Measurements from ENCODE around the gene SH2D1B.
"Not testable (repeated sequence)": the region's sequence is repeated elsewhere in the genome, so short reads cannot be mapped to it uniquely, and the experiment has no call there.

SH2D1B gene, protein sequence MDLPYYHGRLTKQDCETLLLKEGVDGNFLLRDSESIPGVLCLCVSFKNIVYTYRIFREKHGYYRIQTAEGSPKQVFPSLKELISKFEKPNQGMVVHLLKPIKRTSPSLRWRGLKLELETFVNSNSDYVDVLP

DNA sequence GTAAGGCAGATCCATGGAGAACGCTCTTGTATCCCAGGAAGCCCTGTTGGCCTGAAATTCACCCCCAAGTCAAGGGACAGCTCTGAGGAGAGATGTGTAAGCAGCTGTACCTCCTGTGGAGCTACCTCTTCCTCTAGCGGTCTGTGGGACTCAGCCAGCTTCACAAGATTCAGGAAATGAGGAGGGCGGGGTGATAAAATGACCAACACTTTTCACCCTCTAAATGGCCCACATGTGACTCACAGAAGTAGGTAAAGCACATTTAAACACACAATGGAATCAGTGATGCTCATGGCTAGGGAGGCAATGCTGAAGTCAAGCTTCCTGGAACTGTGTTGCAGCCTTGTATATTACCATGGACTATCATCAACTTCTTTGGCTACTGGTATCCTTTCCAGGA is at the start of gene SH2D1B:
SH2D1B (minus strand) TSS at position 135 of the 400 bp plus-strand sequence; CDS start at position 15, 120 bp downstream.
- no peak for DNase-seq (ENCODE audit: low read depth in 2 of 2)

DNA sequence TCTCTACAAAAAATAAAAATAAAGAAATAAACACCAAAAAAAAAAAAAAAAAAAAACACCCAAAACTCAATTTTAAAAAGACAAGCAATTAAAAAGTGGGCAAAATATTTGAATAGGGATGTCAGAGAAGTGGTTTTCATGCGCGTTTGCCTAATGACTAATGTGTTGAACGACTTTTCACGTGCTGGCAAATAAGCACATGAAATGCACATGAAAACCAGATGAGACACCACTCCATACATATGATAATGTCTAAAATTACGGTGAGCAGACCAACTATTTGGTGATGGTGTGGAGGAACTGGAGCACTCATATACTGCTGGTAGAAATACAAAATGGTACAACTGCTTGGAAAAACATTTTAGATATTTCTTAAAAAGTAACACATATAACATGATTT is 46.3 kb upstream of the SH2D1B start:
- no peak for DNase-seq (ENCODE audit: low read depth in 2 of 2)

DNA sequence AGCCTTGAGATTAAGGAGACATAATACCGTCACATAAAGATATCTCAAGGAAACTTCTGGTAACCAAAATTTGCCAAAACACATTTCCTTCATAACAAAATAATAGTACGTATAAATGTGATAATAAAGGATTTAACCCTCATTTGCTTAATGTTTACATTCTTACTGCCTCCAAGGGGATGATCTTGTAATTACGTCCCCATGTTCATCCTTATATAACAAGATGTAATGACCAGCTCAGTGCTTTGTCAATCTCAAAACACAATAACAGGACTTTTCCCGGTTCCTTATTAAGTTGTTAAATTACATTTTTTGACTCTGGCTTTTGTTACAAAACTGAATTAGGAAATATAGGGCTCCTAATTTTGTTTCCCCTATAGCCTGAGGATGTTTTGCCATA is 44.4 kb upstream of the SH2D1B start:
- DNase-seq (ENCODE audit: low read depth in 2 of 2) = no peak

DNA sequence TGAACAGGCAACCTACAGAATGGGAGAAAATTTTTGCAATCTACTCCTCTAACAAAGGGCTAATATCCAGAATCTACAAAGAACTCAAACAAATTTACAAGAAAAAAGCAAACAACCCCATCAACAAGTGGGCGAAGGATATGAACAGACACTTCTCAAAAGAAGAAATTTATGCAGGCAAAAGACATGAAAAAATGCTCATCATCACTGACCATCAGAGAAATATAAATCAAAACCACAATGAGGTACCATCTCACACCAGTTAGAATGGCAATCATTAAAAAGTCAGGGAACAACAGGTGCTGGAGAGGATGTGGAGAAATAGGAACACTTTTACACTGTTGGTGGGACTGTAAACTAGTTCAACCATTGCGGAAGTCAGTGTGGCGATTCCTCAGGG is 42.4 kb upstream of the SH2D1B start:
- not testable (repeated sequence) for DNase-seq (ENCODE audit: low read depth in 2 of 2)

- no peak for DNase-seq (ENCODE audit: low read depth in 2 of 2)
Measured at GRCh38 chr1:162446946-162447345, 35.0 kb upstream of the SH2D1B start.

GRCh38 chr1:162444903-162445302 is 33.0 kb upstream of the SH2D1B start:
- DNase-seq (ENCODE audit: low read depth in 2 of 2) = no peak

- DNase-seq (ENCODE audit: low read depth in 2 of 2) = not testable (repeated sequence)
Measured at GRCh38 chr1:162432977-162433713, 21.2 kb upstream of the SH2D1B start.

- DNase-seq (ENCODE audit: low read depth in 2 of 2) = no peak
Measured at GRCh38 chr1:162430583-162430982, 18.6 kb upstream of the SH2D1B start.

GRCh38 chr1:162422662-162423375 is 10.9 kb upstream of the SH2D1B start:
- no peak for DNase-seq (ENCODE audit: low read depth in 2 of 2)

GRCh38 chr1:162421258-162422164 is 9.6 kb upstream of the SH2D1B start:
- DNase-seq (ENCODE audit: low read depth in 2 of 2) = no peak

DNA sequence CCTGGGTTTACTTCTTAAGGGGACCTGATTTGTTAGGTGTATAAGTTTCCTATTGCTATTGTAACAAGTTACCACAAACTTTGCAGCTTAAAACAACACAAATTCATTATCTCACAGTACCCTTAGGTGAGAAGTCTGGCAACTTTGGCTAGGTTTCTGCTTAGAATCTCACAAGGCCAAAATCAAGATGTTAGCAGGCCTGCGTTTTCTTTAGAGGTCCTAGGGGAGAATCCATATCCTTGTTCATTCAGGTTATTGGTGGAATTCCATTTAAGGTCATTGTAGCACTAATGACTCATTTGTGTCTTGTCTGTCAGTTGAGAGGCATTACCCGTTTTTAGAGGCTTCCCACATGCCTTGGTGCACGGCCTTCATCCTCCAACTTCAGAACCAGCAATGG is 8.2 kb upstream of the SH2D1B start:
- DNase-seq (ENCODE audit: low read depth in 2 of 2) = no peak

GRCh38 chr1:162419450-162419931 is 7.6 kb upstream of the SH2D1B start:
- DNase-seq (ENCODE audit: low read depth in 2 of 2) = not testable (repeated sequence)

- DNase-seq (ENCODE audit: low read depth in 2 of 2) = not testable (repeated sequence)
Measured at GRCh38 chr1:162418584-162418983, 6.6 kb upstream of the SH2D1B start.

DNA sequence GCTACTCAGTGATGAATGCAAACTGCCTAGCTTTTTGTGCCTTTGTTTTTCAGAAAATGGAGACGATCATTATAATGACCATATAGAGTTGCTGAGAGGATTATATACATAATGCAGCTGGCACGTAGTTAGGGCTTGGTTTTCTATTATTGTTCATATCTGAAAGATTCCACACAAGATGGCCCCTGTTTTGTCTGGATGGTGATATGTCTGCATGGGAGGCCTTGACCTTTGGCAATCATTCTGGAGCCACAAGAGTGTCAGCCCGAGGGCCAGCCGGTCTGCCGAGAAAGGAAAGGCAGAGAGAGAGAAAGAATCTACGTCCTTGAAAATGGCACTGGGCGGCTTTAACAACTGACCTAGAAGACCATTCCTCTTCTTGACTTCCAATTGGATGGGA is 5.7 kb upstream of the SH2D1B start:
- no peak for DNase-seq (ENCODE audit: low read depth in 2 of 2)

DNA sequence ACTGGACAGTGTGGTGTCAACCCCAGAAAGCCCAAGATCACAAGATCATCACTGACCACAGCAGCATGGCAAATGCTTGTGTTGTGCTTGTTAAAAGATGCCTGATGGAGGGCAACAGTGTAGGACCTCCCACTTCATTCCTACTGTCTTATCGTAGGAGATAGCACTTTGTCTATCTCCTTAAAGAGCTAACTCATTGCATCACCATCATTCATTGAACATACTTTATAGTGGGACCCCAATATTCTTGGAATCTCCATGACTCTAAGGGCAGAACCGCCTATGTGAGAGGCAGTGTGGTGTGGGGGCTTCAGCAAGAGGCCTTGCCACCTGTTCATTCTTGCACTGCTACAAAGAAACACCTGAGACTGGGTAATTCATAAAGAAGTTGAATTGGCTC is 5.0 kb upstream of the SH2D1B start:
- no peak for DNase-seq (ENCODE audit: low read depth in 2 of 2)

DNA sequence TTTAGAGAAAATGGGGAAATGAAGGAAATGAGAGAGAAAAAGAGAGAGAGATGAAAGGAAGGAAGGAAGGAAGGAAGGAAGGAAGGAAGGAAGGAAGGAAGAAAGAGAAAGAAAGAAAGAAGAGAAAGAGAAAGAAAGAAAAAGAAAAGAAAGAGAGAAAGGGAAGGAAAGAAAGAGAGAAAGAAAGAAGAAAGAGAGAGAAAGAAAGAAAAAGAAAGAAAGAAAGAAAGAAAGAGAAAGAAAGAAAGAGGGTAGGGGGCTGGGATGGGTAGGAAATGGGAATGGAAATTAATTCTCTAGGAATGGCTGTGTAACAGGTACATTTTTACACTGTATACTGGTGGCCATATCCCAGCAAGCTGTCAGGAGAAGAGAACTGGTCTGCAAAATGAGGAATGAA is 4.3 kb upstream of the SH2D1B start:
- no peak for DNase-seq (ENCODE audit: low read depth in 2 of 2)

- no peak for DNase-seq (ENCODE audit: low read depth in 2 of 2)
Measured at GRCh38 chr1:162407539-162407938, 4.4 kb downstream of the SH2D1B start.

- no peak for DNase-seq (ENCODE audit: low read depth in 2 of 2)
Measured at GRCh38 chr1:162406811-162407210, 5.1 kb downstream of the SH2D1B start.

- no peak for DNase-seq (ENCODE audit: low read depth in 2 of 2)
Measured at GRCh38 chr1:162405800-162406199, 6.1 kb downstream of the SH2D1B start.

GRCh38 chr1:162404550-162405160 is 7.3 kb downstream of the SH2D1B start:
- DNase-seq (ENCODE audit: low read depth in 2 of 2) = no peak

DNA sequence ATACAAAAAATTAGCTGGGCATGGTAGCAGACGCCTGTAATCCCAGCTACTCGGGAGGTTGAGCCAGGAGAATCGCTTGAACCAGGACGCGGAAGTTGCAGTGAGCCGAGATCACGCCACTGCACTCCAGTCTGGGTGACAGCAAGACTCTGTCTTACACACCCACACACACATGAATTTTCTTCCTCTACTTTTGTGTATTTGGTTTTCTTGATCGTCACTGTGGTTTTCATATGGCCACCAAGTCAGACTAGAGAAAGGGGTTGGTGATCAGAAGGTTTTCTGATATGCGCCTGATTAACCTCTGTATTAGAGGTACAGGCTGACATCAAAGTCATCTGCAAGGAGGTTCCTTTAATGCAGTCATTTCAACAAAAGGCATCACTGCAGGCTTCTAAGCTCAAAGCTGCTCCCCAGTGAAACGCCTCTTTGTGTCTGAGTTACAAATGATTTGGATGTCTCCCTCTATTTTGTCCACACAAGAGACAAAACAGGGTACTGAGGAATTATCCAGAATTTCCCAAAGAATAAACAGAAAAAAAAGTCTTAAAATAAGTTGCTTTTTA is 11.1 kb downstream of the SH2D1B start:
- DNase-seq (ENCODE audit: low read depth in 2 of 2) = no peak
